ENCODE measurements around the gene FOXO3B.
"Not testable (repeated sequence)": the region's sequence is repeated elsewhere in the genome, so short reads cannot be mapped to it uniquely, and the experiment has no call there.

Gene FOXO3B

DNA sequence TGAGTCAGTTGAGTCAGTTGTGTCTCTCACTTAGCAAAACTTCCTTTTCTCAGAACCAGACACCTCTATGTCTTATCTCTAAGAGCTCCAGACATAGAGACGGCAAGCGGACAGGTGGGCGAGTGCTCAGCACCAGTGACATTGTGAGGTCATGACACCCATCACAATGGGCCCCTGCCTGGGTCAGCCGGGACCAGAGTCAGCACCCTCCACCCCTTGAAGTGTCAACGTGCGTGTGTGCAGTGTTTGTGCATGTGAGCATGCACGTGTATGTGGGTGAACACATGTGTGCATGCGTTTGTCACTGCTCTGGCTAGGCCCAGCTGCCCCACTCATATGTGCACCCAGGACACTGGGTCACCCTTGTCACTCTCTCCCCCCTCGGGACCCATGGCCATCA, 37.8 kb downstream of the FOXO3B start, which contains the start of gene TBC1D28:
TSS of gene TBC1D28 (minus strand) at position 101 of the 400 bp plus-strand sequence. CDS start 3,039 bp downstream, outside the sequence.
- not testable (repeated sequence) for DNase-seq

GRCh38 chr17:18643124-18643523, 39.0 kb downstream of the FOXO3B start:
- DNase-seq = not testable (repeated sequence)

- DNase-seq = not testable (repeated sequence)
Observed at GRCh38 chr17:18638357-18638756, 43.8 kb downstream of the FOXO3B start.

DNA sequence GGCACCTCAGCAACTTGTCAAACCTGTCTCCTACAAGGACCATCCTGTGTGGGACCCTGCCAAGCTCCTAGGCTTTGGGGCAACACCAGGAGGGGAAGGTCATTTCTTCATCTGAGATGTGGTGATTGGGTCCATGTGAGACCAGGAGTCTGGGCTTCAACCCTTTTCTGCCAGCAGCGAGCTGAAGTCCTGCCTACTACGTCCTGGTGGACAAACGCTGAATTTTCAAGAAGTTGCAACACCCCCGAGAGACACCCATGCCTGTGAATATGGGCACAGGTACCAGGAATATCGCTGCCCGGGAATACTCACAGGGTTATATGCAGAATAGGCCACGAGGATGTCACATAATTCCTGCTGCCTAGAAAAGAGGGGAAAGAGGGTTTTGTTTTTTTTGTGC, 45.9 kb downstream of the FOXO3B start:
- DNase-seq = not testable (repeated sequence)

DNA sequence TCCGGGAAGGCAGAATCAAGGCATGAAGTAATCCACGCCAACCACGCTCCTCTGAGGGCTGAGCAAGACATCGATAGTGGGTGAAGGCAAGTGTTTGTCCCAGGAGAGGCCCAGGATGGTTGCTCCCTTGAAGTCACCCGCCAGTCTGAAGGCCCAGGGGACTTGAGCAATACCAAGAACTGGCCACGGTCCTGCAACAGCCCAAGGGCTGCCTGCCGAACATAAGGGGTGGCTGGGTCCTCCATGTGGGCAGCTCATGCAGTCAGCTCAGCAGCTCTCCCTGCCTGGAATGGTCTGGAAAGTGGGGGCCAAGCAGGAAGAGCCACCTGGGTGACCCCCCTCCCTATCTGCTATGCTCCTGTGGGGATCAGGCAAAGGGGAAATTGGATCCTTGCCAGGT, 46.3 kb downstream of the FOXO3B start:
- DNase-seq = not testable (repeated sequence)

DNA sequence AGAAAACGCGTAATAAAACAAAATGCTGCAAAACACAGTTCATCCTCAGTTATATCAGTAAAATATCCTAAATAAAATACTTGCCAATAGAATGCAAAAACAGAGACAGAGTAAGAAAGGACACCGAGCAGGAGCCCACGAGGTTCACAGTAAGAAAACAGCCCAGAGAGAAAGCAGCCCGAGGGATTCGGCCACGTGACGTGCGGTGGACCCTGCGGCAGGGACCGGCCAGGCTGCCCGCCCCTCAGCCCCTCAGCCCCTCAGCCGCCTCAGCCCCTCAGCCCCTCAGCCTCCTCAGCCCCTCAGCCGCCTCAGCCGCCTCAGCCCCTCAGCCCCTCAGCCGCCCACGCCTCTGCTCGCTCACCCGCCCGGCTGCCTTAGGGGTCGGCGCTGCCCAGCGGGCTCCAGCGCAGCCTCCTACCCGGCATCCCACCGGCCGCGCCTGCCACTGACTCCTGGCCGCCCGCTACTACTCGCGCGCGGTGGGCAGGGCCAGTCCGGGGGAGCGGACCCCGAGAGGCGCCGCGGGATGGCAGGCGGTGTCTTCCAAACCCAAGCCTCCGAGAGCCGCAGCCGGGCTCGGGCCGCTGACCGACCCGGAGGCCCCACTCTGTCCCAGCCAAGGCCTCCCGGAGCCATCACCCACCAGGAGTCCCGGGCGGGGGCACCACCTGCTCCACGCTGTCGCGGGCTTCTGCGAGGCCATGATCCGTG, 47.4 kb downstream of the FOXO3B start:
- not testable (repeated sequence) for DNase-seq
